Measurements from ENCODE around the gene GALNT16.

The GALNT16 gene

GRCh38 chr14:69312608-69313007, 52.6 kb downstream of the GALNT16 start:
- no peak for TF ChIP-seq TCF12 (IDR thresholded peaks at IDR 0.05; ENCODE audit: low read depth)
- no peak for TF ChIP-seq EP300 (IDR thresholded peaks at IDR 0.05; ENCODE audit: borderline replicate concordance)
- TF ChIP-seq YY1 (IDR thresholded peaks at IDR 0.05; ENCODE audit: low read depth): no peak
- no peak for TF ChIP-seq FOXM1 (IDR thresholded peaks at IDR 0.05; ENCODE audit: borderline replicate concordance, low read depth)
- TF ChIP-seq ZBTB7A (IDR thresholded peaks at IDR 0.05; ENCODE audit: low read depth): no peak
- TF ChIP-seq USF1 (IDR thresholded peaks at IDR 0.05): no peak
- no peak for TF ChIP-seq EGR1 (IDR thresholded peaks at IDR 0.05)
- TF ChIP-seq MAX (IDR thresholded peaks at IDR 0.05): no peak
- TF ChIP-seq REST (IDR thresholded peaks at IDR 0.05; ENCODE audit: low read depth): no peak

GRCh38 chr14:69313176-69313575, 53.2 kb downstream of the GALNT16 start:
- no peak for TF ChIP-seq REST (IDR thresholded peaks at IDR 0.05; ENCODE audit: low read depth)
- TF ChIP-seq FOXM1 (IDR thresholded peaks at IDR 0.05; ENCODE audit: borderline replicate concordance, low read depth): no peak
- no peak for TF ChIP-seq RAD21 (IDR thresholded peaks at IDR 0.05; ENCODE audit: low read depth)
- TF ChIP-seq TCF12 (IDR thresholded peaks at IDR 0.05; ENCODE audit: low read depth): no peak
- TF ChIP-seq YY1 (IDR thresholded peaks at IDR 0.05; ENCODE audit: low read depth): no peak
- TF ChIP-seq TEAD4 (IDR thresholded peaks at IDR 0.05): no peak
- no peak for TF ChIP-seq EP300 (IDR thresholded peaks at IDR 0.05; ENCODE audit: borderline replicate concordance)

GRCh38 chr14:69314327-69314726, 54.4 kb downstream of the GALNT16 start:
- TF ChIP-seq REST (IDR thresholded peaks at IDR 0.05; ENCODE audit: low read depth) (no peak), MAX (IDR thresholded peaks at IDR 0.05) (no peak), TCF12 (IDR thresholded peaks at IDR 0.05; ENCODE audit: low read depth) (no peak)

GRCh38 chr14:69315301-69315700, 55.3 kb downstream of the GALNT16 start:
- TF ChIP-seq MAX (IDR thresholded peaks at IDR 0.05) (no peak), TEAD4 (IDR thresholded peaks at IDR 0.05) (no peak), TAF1 (IDR thresholded peaks at IDR 0.05; ENCODE audit: low read depth) (no peak), TCF12 (IDR thresholded peaks at IDR 0.05; ENCODE audit: low read depth) (no peak), USF1 (IDR thresholded peaks at IDR 0.05) (no peak), REST (IDR thresholded peaks at IDR 0.05; ENCODE audit: low read depth) (no peak), EP300 (IDR thresholded peaks at IDR 0.05; ENCODE audit: borderline replicate concordance) (no peak), EGR1 (IDR thresholded peaks at IDR 0.05) (no peak), CREB1 (IDR thresholded peaks at IDR 0.05; ENCODE audit: low read depth) (no peak), YY1 (IDR thresholded peaks at IDR 0.05; ENCODE audit: low read depth) (no peak), FOXM1 (IDR thresholded peaks at IDR 0.05; ENCODE audit: borderline replicate concordance, low read depth) (no peak)

Data from Ishikawa (cell line).